HG02981 (cell line): ENCODE results near the gene PKDREJ.
A peak's percentile ranks its signal among the peaks of the same experiment; 100 is the strongest.
"Not testable (repeated sequence)": the region's sequence is repeated elsewhere in the genome, so short reads cannot be mapped to it uniquely, and the experiment has no call there.

Experiments
- ATAC-seq: cut with Tn5 transposase; IDR thresholded peaks from one replicate; pipeline ENCODE4 v1.9.1; 2021; ENCODE audit warnings: mild to moderate bottlenecking, moderate library complexity; ENCODE audit not compliant: unreplicated experiment

PKDREJ gene

GRCh38 chr22:46263216-46263590, at the start of gene PKDREJ:
Gene PKDREJ, minus strand, starts transcription at chr22:46263343. Its CDS starts 21 bp downstream, at chr22:46263322.
- ATAC-seq, result no peak

- not testable (repeated sequence) for ATAC-seq
Measured at GRCh38 chr22:46312848-46313247, 49.7 kb upstream of the PKDREJ start.

- no peak for ATAC-seq
Measured at GRCh38 chr22:46312056-46312455, 48.9 kb upstream of the PKDREJ start.

- ATAC-seq, result no peak
Measured at GRCh38 chr22:46309526-46310085, 46.5 kb upstream of the PKDREJ start.

GRCh38 chr22:46308283-46308988, 45.3 kb upstream of the PKDREJ start:
- ATAC-seq, result no peak

- ATAC-seq, result no peak
Measured at GRCh38 chr22:46303347-46303965, 40.3 kb upstream of the PKDREJ start.

GRCh38 chr22:46300491-46300890, 37.3 kb upstream of the PKDREJ start:
- ATAC-seq, result no peak

GRCh38 chr22:46299101-46299500, 36.0 kb upstream of the PKDREJ start:
- no peak for ATAC-seq

GRCh38 chr22:46297151-46297812, 34.1 kb upstream of the PKDREJ start:
- ATAC-seq, result peak; percentile 14

GRCh38 chr22:46296257-46297150, 33.4 kb upstream of the PKDREJ start, which contains the start of gene GTSE1:
Gene GTSE1, plus strand, starts transcription at chr22:46296870. Its CDS starts 531 bp downstream, at chr22:46297401.
- peak; percentile 95 for ATAC-seq

GRCh38 chr22:46295277-46295971, 32.3 kb upstream of the PKDREJ start:
- no peak for ATAC-seq

- ATAC-seq, result no peak
Measured at GRCh38 chr22:46294784-46295183, 31.6 kb upstream of the PKDREJ start.

- ATAC-seq, result no peak
Measured at GRCh38 chr22:46293577-46294260, 30.6 kb upstream of the PKDREJ start.

- ATAC-seq, result no peak
Measured at GRCh38 chr22:46292732-46293131, 29.6 kb upstream of the PKDREJ start.

GRCh38 chr22:46292173-46292572, 29.0 kb upstream of the PKDREJ start:
- no peak for ATAC-seq

- no peak for ATAC-seq
Measured at GRCh38 chr22:46290843-46291785, 28.0 kb upstream of the PKDREJ start.

GRCh38 chr22:46290121-46290842, 27.1 kb upstream of the PKDREJ start:
- no peak for ATAC-seq
